ENCODE results near the gene CLDND1. TPM values are rescaled to one million over a fixed set of nuclear protein-coding genes. Genes with fewer than 3 reads are reported as not detected.

The CLDND1 gene
- total RNA-seq, 1 experiment from 2014 or later: 80.6 TPM

DNA sequence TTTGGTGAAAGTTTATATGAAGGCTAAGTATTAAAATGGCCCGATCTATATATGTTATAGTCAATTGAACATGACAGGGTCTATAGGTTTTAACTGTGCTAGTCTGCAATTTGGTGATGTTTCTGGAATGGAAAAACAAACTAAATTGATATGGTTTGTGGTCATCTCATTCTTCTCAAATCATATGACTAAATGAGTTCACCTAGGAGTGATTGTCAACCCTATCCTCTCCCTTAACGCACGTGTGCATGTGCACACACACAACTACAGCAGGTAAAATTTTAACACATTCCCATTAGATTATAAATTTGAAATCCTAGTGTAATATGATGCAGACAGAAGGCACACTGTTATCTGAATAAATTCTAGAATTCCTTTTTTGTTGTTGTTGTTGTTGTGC is 9.0 kb downstream of the CLDND1 start:
- H3K27ac Mint-ChIP-seq: no peak overlapping the region
- ChIA-PET POLR2A (no interaction called here), CTCF (no interaction called here)
- H3K36me3 Mint-ChIP-seq: peaks cover 25% of the 10 kb centered on the region
- H3K4me1 Mint-ChIP-seq: peaks cover 25% of the 10 kb centered on the region
- TF ChIP-seq TEAD1 (CRISPR knock-in tag; IDR thresholded peaks at IDR 0.05) (no peak), TCF7 (CRISPR knock-in tag; IDR thresholded peaks at IDR 0.05; ENCODE audit: low read depth) (no peak), SMAD4 (CRISPR knock-in tag; IDR thresholded peaks at IDR 0.05) (no peak), EMX1 (CRISPR knock-in tag; IDR thresholded peaks at IDR 0.05) (no peak), NFATC4 (CRISPR knock-in tag; IDR thresholded peaks at IDR 0.05) (no peak), TP53 (CRISPR knock-in tag; IDR thresholded peaks at IDR 0.05) (no peak), ZBTB21 (CRISPR knock-in tag; IDR thresholded peaks at IDR 0.05; ENCODE audit: borderline replicate concordance) (no peak)
- TF ChIP-seq, protein P1, sequence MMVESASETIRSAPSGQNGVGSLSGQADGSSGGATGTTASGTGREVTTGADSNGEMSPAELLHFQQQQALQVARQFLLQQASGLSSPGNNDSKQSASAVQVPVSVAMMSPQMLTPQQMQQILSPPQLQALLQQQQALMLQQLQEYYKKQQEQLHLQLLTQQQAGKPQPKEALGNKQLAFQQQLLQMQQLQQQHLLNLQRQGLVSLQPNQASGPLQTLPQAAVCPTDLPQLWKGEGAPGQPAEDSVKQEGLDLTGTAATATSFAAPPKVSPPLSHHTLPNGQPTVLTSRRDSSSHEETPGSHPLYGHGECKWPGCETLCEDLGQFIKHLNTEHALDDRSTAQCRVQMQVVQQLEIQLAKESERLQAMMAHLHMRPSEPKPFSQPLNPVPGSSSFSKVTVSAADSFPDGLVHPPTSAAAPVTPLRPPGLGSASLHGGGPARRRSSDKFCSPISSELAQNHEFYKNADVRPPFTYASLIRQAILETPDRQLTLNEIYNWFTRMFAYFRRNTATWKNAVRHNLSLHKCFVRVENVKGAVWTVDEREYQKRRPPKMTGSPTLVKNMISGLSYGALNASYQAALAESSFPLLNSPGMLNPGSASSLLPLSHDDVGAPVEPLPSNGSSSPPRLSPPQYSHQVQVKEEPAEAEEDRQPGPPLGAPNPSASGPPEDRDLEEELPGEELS (CRISPR knock-in tag; IDR thresholded peaks at IDR 0.05): no peak
- TF ChIP-seq, protein P2, sequence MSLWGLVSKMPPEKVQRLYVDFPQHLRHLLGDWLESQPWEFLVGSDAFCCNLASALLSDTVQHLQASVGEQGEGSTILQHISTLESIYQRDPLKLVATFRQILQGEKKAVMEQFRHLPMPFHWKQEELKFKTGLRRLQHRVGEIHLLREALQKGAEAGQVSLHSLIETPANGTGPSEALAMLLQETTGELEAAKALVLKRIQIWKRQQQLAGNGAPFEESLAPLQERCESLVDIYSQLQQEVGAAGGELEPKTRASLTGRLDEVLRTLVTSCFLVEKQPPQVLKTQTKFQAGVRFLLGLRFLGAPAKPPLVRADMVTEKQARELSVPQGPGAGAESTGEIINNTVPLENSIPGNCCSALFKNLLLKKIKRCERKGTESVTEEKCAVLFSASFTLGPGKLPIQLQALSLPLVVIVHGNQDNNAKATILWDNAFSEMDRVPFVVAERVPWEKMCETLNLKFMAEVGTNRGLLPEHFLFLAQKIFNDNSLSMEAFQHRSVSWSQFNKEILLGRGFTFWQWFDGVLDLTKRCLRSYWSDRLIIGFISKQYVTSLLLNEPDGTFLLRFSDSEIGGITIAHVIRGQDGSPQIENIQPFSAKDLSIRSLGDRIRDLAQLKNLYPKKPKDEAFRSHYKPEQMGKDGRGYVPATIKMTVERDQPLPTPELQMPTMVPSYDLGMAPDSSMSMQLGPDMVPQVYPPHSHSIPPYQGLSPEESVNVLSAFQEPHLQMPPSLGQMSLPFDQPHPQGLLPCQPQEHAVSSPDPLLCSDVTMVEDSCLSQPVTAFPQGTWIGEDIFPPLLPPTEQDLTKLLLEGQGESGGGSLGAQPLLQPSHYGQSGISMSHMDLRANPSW (CRISPR knock-in tag; conservative IDR thresholded peaks at IDR 0.05; ENCODE audit: low read depth): no peak
- no peaks in the 10 kb centered on the region for H3K27me3 Mint-ChIP-seq (ENCODE audit: low read depth)
- no peak for DNase-seq (ENCODE audit: low spot score)
- ATAC-seq: no peak
- H3K9me3 Mint-ChIP-seq: no peaks in the 10 kb centered on the region
- H3K4me3 Mint-ChIP-seq: no peak overlapping the region

DNA sequence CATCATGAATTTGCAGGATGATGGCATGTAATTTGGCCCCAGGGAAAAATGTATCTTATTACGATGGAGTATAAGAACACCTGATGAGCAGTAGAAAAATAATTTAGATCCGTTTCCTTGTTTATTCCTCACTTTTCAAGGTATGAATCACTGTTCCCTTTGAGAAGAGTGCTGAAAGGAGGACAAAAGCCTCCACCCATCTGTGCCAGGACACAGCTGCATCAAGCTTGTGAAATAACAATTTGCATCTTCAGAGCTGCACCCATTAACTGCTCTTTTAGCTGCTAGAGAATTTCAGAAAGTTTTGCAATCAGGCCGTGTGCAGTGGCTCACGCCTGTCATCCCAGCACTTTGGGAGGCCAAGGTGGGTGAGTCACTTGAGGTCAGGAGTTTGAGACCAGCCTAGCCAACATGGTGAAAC is 9.6 kb downstream of the CLDND1 start:
- H3K27me3 Mint-ChIP-seq (ENCODE audit: low read depth): no peaks in the 10 kb centered on the region
- ChIA-PET POLR2A (no interaction called here), CTCF (no interaction called here)
- peaks cover 19% of the 10 kb centered on the region for H3K36me3 Mint-ChIP-seq
- H3K27ac Mint-ChIP-seq: no peak overlapping the region; the same call in 1 of the 2 replicates
- H3K4me3 Mint-ChIP-seq: no peak overlapping the region
- ATAC-seq (no peak), DNase-seq (ENCODE audit: low spot score) (no peak)
- no peaks in the 10 kb centered on the region for H3K9me3 Mint-ChIP-seq
- peaks cover 19% of the 10 kb centered on the region for H3K4me1 Mint-ChIP-seq
- no peak for TF ChIP-seq HMGA2 (CRISPR knock-in tag; IDR thresholded peaks at IDR 0.05)
- no peak for TF ChIP-seq TP53 (CRISPR knock-in tag; IDR thresholded peaks at IDR 0.05)
- no peak for TF ChIP-seq NFATC4 (CRISPR knock-in tag; IDR thresholded peaks at IDR 0.05)
- TF ChIP-seq, protein P3, sequence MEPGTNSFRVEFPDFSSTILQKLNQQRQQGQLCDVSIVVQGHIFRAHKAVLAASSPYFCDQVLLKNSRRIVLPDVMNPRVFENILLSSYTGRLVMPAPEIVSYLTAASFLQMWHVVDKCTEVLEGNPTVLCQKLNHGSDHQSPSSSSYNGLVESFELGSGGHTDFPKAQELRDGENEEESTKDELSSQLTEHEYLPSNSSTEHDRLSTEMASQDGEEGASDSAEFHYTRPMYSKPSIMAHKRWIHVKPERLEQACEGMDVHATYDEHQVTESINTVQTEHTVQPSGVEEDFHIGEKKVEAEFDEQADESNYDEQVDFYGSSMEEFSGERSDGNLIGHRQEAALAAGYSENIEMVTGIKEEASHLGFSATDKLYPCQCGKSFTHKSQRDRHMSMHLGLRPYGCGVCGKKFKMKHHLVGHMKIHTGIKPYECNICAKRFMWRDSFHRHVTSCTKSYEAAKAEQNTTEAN (CRISPR knock-in tag; IDR thresholded peaks at IDR 0.05): no peak
- TF ChIP-seq GRHL2 (CRISPR knock-in tag; IDR thresholded peaks at IDR 0.05; ENCODE audit: insufficient replicate concordance, severe bottlenecking): no peak
- TF ChIP-seq, protein P4, sequence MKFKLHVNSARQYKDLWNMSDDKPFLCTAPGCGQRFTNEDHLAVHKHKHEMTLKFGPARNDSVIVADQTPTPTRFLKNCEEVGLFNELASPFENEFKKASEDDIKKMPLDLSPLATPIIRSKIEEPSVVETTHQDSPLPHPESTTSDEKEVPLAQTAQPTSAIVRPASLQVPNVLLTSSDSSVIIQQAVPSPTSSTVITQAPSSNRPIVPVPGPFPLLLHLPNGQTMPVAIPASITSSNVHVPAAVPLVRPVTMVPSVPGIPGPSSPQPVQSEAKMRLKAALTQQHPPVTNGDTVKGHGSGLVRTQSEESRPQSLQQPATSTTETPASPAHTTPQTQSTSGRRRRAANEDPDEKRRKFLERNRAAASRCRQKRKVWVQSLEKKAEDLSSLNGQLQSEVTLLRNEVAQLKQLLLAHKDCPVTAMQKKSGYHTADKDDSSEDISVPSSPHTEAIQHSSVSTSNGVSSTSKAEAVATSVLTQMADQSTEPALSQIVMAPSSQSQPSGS (CRISPR knock-in tag; IDR thresholded peaks at IDR 0.05; ENCODE audit: borderline replicate concordance, low read depth): no peak
- TF ChIP-seq, protein P5, sequence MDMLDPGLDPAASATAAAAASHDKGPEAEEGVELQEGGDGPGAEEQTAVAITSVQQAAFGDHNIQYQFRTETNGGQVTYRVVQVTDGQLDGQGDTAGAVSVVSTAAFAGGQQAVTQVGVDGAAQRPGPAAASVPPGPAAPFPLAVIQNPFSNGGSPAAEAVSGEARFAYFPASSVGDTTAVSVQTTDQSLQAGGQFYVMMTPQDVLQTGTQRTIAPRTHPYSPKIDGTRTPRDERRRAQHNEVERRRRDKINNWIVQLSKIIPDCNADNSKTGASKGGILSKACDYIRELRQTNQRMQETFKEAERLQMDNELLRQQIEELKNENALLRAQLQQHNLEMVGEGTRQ (CRISPR knock-in tag; IDR thresholded peaks at IDR 0.05): no peak
- TF ChIP-seq, protein P6, sequence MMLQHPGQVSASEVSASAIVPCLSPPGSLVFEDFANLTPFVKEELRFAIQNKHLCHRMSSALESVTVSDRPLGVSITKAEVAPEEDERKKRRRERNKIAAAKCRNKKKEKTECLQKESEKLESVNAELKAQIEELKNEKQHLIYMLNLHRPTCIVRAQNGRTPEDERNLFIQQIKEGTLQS (CRISPR knock-in tag; conservative IDR thresholded peaks at IDR 0.05): no peak
- TF ChIP-seq, protein P7, sequence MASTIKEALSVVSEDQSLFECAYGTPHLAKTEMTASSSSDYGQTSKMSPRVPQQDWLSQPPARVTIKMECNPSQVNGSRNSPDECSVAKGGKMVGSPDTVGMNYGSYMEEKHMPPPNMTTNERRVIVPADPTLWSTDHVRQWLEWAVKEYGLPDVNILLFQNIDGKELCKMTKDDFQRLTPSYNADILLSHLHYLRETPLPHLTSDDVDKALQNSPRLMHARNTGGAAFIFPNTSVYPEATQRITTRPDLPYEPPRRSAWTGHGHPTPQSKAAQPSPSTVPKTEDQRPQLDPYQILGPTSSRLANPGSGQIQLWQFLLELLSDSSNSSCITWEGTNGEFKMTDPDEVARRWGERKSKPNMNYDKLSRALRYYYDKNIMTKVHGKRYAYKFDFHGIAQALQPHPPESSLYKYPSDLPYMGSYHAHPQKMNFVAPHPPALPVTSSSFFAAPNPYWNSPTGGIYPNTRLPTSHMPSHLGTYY (CRISPR knock-in tag; IDR thresholded peaks at IDR 0.05): no peak
- TF ChIP-seq NR1H2 (CRISPR knock-in tag; IDR thresholded peaks at IDR 0.05): no peak
- TF ChIP-seq, protein P8, sequence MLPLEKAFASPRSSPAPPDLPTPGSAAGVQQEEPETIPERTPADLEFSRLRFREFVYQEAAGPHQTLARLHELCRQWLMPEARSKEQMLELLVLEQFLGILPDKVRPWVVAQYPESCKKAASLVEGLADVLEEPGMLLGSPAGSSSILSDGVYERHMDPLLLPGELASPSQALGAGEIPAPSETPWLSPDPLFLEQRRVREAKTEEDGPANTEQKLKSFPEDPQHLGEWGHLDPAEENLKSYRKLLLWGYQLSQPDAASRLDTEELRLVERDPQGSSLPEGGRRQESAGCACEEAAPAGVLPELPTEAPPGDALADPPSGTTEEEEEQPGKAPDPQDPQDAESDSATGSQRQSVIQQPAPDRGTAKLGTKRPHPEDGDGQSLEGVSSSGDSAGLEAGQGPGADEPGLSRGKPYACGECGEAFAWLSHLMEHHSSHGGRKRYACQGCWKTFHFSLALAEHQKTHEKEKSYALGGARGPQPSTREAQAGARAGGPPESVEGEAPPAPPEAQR (CRISPR knock-in tag; IDR thresholded peaks at IDR 0.05): no peak
- TF ChIP-seq ZNF232 (CRISPR knock-in tag; IDR thresholded peaks at IDR 0.05): no peak
- no peak for TF ChIP-seq IRF2 (CRISPR knock-in tag; IDR thresholded peaks at IDR 0.05; ENCODE audit: borderline replicate concordance, low read depth)
- no peak for TF ChIP-seq FOXP1 (CRISPR knock-in tag; IDR thresholded peaks at IDR 0.05; ENCODE audit: borderline replicate concordance)
- TF ChIP-seq ZNF219 (CRISPR knock-in tag; IDR thresholded peaks at IDR 0.05; ENCODE audit: borderline replicate concordance): no peak
- no peak for TF ChIP-seq ZNF121 (CRISPR knock-in tag; IDR thresholded peaks at IDR 0.05)
- TF ChIP-seq TEAD4 (CRISPR knock-in tag; IDR thresholded peaks at IDR 0.05): no peak
- no peak for TF ChIP-seq CREB1 (CRISPR knock-in tag; IDR thresholded peaks at IDR 0.05)
